ENCODE data around the gene CERS6. TPM values are rescaled to one million over a fixed set of nuclear protein-coding genes. Genes with fewer than 3 reads are reported as not detected.

The CERS6 gene
- total and polyA plus RNA-seq, 11 donors = 22.1 to 78.0 (median 62.2) TPM

DNA sequence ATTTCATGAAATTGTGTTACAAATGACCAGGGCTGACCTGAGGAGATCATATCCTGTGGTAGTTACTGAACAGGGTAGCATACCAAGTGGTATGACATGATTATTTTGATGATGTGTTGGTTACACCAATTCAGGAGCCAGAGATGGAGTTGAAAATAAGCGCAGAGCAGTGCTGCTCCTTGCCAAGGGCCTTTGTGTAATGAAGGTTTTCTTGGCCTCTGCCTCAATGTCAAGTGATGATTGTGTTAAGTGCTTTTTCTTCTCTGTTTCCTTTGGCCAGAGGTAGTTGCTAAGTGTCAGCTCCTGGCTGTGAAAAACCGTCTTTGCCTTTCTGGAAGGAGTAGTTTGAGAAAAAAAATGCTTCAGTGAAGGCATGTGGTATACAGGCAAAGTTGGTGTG lies 131.2 kb downstream of the CERS6 start:
- no peaks in the 10 kb centered on the region for H3K27me3 ChIP-seq
- no peak for TF ChIP-seq CTCF (IDR thresholded peaks at IDR 0.05)
- TF ChIP-seq POLR2A (IDR thresholded peaks at IDR 0.05) = no peak
- peaks cover 0 to 46% (median 19%) of the 10 kb centered on the region in 12 donors for H3K4me1 ChIP-seq
- no peak for DNase-seq
- no peak overlapping the region for H3K27ac ChIP-seq
- intact Hi-C loops (cut with DNase I) = no loop called here
- no peaks in the 10 kb centered on the region for H3K36me3 ChIP-seq
- peak in 2 of 4 donors; percentile 41 to 73 for ATAC-seq
- H3K4me3 ChIP-seq = no peak overlapping the region
- no peaks in the 10 kb centered on the region for H3K9me3 ChIP-seq
- WGBS, 4 donors = 36 to 46% (median 40%) methylated on average over 2 of the region's 2 CpGs

DNA sequence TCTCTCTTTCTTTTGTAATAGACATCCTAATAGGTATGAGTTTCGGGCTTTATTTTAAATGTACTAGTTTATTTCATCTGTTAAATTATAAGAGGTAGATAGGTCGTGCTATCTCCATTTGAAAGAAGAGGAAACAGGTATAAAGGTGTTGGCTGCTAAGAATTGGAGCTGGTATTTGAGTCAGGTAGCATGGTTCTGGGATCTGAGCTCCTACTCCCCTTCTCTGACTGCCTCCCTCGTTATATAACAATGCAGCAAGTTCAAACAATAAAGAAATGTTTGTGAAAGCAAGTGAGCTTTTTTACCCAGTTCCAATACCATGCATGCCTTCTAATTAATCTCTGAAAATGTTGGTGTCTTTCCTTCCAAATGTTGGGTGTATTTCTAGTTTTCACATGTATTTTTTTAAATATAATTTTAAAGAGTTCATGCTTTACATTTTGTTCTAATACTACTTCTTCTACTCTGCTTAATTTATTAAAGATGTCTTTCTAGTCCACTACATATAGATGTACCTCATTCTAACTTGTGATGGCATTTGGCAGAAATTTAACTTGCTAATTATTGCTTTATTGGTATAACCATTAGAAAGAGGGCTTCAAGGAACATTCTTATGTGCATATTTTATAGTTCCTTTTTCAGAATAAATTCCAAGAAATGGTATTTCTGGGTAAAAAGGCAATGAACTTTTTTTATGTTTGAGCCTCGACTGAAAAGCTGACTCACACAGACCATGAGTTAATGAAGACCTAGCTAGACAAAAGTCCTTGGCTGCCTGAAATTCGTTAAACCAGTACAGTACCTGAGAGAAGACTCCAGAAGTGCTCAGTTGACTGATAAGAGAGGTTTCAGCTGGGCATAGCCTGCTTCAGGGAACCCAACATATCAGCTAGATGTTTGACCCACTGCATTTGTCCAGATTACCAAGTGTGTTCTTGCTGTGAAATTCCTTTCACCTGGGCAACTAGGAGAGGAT lies 133.5 kb downstream of the CERS6 start:
- H3K9me3 ChIP-seq = no peaks in the 10 kb centered on the region
- H3K27me3 ChIP-seq = no peaks in the 10 kb centered on the region
- no peaks in the 10 kb centered on the region for H3K36me3 ChIP-seq
- WGBS, 4 donors = 65 to 76% (median 70%) methylated on average over 5 of the region's 5 CpGs
- TF ChIP-seq POLR2A (IDR thresholded peaks at IDR 0.05) (no peak), CTCF (IDR thresholded peaks at IDR 0.05) (no peak)
- H3K4me1 ChIP-seq = peaks cover 0 to 24% (median 4%) of the 10 kb centered on the region in 12 donors
- no peak overlapping the region for H3K4me3 ChIP-seq
- H3K27ac ChIP-seq = no peak overlapping the region
- intact Hi-C loops (cut with DNase I) = no loop called here
- ATAC-seq (peak in 2 of 4 donors; percentile 21 to 39), DNase-seq (no peak)

DNA sequence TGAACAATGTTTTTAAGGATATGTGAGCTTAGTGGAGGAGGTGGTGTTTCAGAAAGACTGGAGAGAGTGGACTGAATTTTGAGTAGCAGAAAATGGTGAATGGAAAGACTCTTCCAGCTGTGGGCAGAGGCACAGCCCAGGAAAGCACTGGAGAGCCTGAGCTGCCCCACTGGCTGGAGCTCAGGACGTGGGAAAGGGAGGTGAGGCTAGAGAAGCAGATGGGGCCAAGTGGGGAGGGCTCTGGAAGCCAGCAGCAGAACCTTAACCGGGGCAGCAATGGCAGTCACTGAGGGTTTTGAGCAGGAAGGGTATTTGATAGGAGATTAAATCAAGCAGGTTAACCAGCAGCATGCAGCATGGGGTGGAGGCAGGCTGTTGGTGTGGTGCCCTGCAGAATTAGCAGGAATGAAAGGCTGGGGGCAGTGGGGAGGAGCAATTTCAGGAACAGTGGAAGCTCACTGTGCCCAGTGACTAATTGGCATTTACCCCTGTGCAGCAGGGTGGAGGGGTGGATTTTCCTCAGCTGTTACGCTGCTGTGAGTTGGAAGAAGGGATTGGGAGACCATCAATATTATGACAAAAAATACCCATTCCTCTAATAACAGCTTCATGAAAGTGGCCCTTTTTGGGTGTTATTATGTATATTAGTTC lies 136.2 kb downstream of the CERS6 start:
- Histone ChIP-seq H3K36me3 (no peaks in the 10 kb centered on the region), H3K4me1 (peaks cover 0 to 25% (median 6%) of the 10 kb centered on the region in 12 donors), H3K4me3 (no peak overlapping the region), H3K27me3 (no peaks in the 10 kb centered on the region), H3K9me3 (no peaks in the 10 kb centered on the region), H3K27ac (peak overlapping the region in 1 of 12 donors; percentile 28)
- DNase-seq (no peak), ATAC-seq (peak in 3 of 4 donors; percentile 21 to 61 (median 38))
- TF ChIP-seq CTCF (IDR thresholded peaks at IDR 0.05) (no peak), POLR2A (IDR thresholded peaks at IDR 0.05) (no peak)
- WGBS, 4 donors = 69 to 83% (median 73%) methylated on average over 3 of the region's 3 CpGs
- intact Hi-C loops (cut with DNase I) = no loop called here

DNA sequence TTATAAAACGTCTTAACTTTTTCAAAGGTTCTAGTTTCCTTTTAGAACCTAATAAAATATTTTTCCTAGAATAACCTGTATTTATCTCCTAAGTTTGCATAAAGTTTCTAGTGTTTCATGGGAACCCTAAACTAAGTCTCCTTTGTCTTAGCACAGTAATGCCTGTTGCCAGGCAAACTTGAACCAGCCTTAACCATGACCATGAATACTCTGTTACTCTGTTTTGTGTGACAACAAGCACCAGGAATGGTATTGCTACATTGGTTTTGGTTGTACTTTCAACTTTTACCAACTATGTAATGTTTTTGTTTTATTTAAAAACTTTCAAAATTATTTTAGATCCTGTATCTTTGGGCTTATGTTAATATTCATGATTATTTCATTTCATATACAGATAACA lies 137.6 kb downstream of the CERS6 start:
- TF ChIP-seq POLR2A (IDR thresholded peaks at IDR 0.05) (no peak), CTCF (IDR thresholded peaks at IDR 0.05) (no peak)
- H3K36me3 ChIP-seq = no peaks in the 10 kb centered on the region
- H3K9me3 ChIP-seq = no peaks in the 10 kb centered on the region
- ATAC-seq (no peak), DNase-seq (no peak)
- peaks cover 0 to 36% (median 7%) of the 10 kb centered on the region in 12 donors for H3K4me1 ChIP-seq
- no peak overlapping the region for H3K4me3 ChIP-seq
- 77 to 99% (median 86%) methylated on average over 1 of the region's 1 CpG for WGBS, 4 donors
- H3K27ac ChIP-seq = no peak overlapping the region
- intact Hi-C loops (cut with DNase I) = no loop called here
- H3K27me3 ChIP-seq = no peaks in the 10 kb centered on the region
